HepG2 (cell line): ENCODE results near the gene GGT1. TPM values are rescaled to one million over a fixed set of nuclear protein-coding genes. Genes with fewer than 3 reads are reported as not detected.

Source experiments
- DNMT3B ChIP-seq: conservative IDR thresholded peaks from 2 replicates; pipeline ENCODE4 v1.6.1; 2016; ENCODE audit warnings: missing biosample characterization, control low read depth
- FOXA1 ChIP-seq, 2 experiments: fragments of 450-650 bp in 1 of 2; sonication (generic) in 1 of 2; formaldehyde crosslinking in 1 of 2; IDR thresholded peaks; 2 replicates each; pipeline versions ENCODE4 v1.4.0 to v1.6.1; 2016 to 2020; ENCODE audit warnings: missing genetic modification reagents in 1 of 2
- HNRNPLL ChIP-seq: fragments of 200-400 bp; formaldehyde crosslinking; IDR thresholded peaks from 2 replicates; pipeline ENCODE4 v1.6.1; 2017; ENCODE audit warnings: mild to moderate bottlenecking, low read depth, low read length; ENCODE audit not compliant: poor library complexity, severe bottlenecking
- LCORL ChIP-seq, 2 experiments: fragments of 450-650 bp in 1 of 2; sonication (generic) in 1 of 2; formaldehyde crosslinking in 1 of 2; IDR thresholded peaks; 2 replicates each; pipeline versions ENCODE4 v1.5.0 to v1.6.1; 2017 to 2020; ENCODE audit warnings: antibody characterized with exemption in 1 of 2, missing genetic modification reagents in 1 of 2
- NFE2L1 ChIP-seq: sonication (generic); formaldehyde crosslinking; IDR thresholded peaks from 2 replicates; pipeline ENCODE4 v1.4.0; 2020; ENCODE audit warnings: missing genetic modification reagents, mild to moderate bottlenecking, borderline replicate concordance
- NR3C1 ChIP-seq: sonication (generic); formaldehyde crosslinking; IDR thresholded peaks from 2 replicates; pipeline ENCODE4 v1.4.0; 2020; ENCODE audit warnings: missing genetic modification reagents
- PRPF4 ChIP-seq: fragments of 200-400 bp; formaldehyde crosslinking; IDR thresholded peaks from 2 replicates; pipeline ENCODE4 v1.6.1; 2016; ENCODE audit warnings: low read length, low read depth; ENCODE audit not compliant: poor library complexity, severe bottlenecking
- SNAPC2 ChIP-seq: sonication (generic); formaldehyde crosslinking; IDR thresholded peaks from 2 replicates; pipeline ENCODE4 v1.8.1; 2022; ENCODE audit warnings: mild to moderate bottlenecking, missing genetic modification reagents
- ZFP36 ChIP-seq: fragments of 150-350 bp; IDR thresholded peaks from 2 replicates; pipeline ENCODE4 v1.6.1; 2018; ENCODE audit warnings: borderline replicate concordance, low read length, low read depth; ENCODE audit not compliant: partially characterized antibody
- ZNF180 ChIP-seq: sonication (generic); formaldehyde crosslinking; IDR thresholded peaks from 2 replicates; pipeline ENCODE4 v1.4.0; 2020; ENCODE audit warnings: low read depth, missing genetic modification reagents, borderline replicate concordance
- ZNF24 ChIP-seq: fragments of 450-650 bp; IDR thresholded peaks from 2 replicates; pipeline ENCODE4 v1.6.1; 2017; ENCODE audit warnings: antibody characterized with exemption, mild to moderate bottlenecking
- ZNF329 ChIP-seq: sonication (generic); formaldehyde crosslinking; IDR thresholded peaks from 2 replicates; pipeline ENCODE4 v1.9.0; 2021; ENCODE audit warnings: low read depth, mild to moderate bottlenecking, missing genetic modification reagents
- ZNF343 ChIP-seq: sonication (generic); formaldehyde crosslinking; IDR thresholded peaks from 2 replicates; pipeline ENCODE4 v1.4.0; 2020; ENCODE audit warnings: mild to moderate bottlenecking, missing genetic modification reagents
- ZNF350 ChIP-seq: sonication (generic); formaldehyde crosslinking; IDR thresholded peaks from 2 replicates; pipeline ENCODE4 v1.4.0; 2020; ENCODE audit warnings: mild to moderate bottlenecking, low read depth, missing genetic modification reagents, borderline replicate concordance
- ZNF703 ChIP-seq: sonication (generic); formaldehyde crosslinking; IDR thresholded peaks from 2 replicates; pipeline ENCODE4 v1.5.1; 2020; ENCODE audit warnings: missing genetic modification reagents, mild to moderate bottlenecking, moderate library complexity, borderline replicate concordance
- ZNF878 ChIP-seq: sonication (generic); formaldehyde crosslinking; IDR thresholded peaks from 2 replicates; pipeline ENCODE4 v1.8.1; 2023; ENCODE audit warnings: mild to moderate bottlenecking, missing genetic modification reagents, moderate library complexity
- ZNF891 ChIP-seq: sonication (generic); formaldehyde crosslinking; IDR thresholded peaks from 2 replicates; pipeline ENCODE4 v1.5.0; 2020; ENCODE audit warnings: mild to moderate bottlenecking, missing genetic modification reagents
- ZSCAN25 ChIP-seq: sonication (generic); formaldehyde crosslinking; IDR thresholded peaks from 2 replicates; pipeline ENCODE4 v1.8.0; 2022; ENCODE audit warnings: mild to moderate bottlenecking, missing genetic modification reagents
- polyA plus RNA-seq, 8 experiments: library from polyadenylated mRNA; depleted of rRNA in 3 of 8; stranded (reverse) in 7 of 8; unstranded in 1 of 8; fragments of >200 nt; fragmentation: Illumina TruSeq in 4 of 8; extraction: Trizol in 4 of 8; gene quantifications; 2 replicates each; pipeline versions ENCODE4 v1.2.1 to v1.2.3, GENCODE V29; 2011 to 2016; ENCODE audit warnings: low read depth in 4 of 8, missing spikeins in 1 of 8, mixed read lengths in 1 of 8; ENCODE audit not compliant: insufficient read depth in 1 of 8
- total RNA-seq, 5 experiments: library from RNA; depleted of rRNA; stranded (reverse); fragments of >200 nt; fragmentation: Illumina TruSeq; extraction: Trizol; gene quantifications; 2 replicates each; pipeline ENCODE4 v1.2.3, GENCODE V29; 2016; ENCODE audit warnings: low read depth in 1 of 5
- TF ChIP-seq, protein P1 (sequence below): sonication (generic); formaldehyde crosslinking; IDR thresholded peaks from 2 replicates; pipeline ENCODE4 v1.4.0; 2020; ENCODE audit warnings: missing genetic modification reagents, borderline replicate concordance
- TF ChIP-seq, protein P2 (sequence below): sonication (generic); formaldehyde crosslinking; IDR thresholded peaks from 2 replicates; pipeline ENCODE4 v1.4.0; 2020; ENCODE audit warnings: missing genetic modification reagents
- TF ChIP-seq, protein P3 (sequence below): sonication (generic); formaldehyde crosslinking; IDR thresholded peaks from 2 replicates; pipeline ENCODE4 v1.4.0; 2020; ENCODE audit warnings: missing genetic modification reagents

Gene GGT1
- total and polyA plus RNA-seq, 2 of the 13 experiments (the other 11 are each of a cell fraction or from before 2014, with no cell fraction given): 29.9 to 103 TPM

DNA sequence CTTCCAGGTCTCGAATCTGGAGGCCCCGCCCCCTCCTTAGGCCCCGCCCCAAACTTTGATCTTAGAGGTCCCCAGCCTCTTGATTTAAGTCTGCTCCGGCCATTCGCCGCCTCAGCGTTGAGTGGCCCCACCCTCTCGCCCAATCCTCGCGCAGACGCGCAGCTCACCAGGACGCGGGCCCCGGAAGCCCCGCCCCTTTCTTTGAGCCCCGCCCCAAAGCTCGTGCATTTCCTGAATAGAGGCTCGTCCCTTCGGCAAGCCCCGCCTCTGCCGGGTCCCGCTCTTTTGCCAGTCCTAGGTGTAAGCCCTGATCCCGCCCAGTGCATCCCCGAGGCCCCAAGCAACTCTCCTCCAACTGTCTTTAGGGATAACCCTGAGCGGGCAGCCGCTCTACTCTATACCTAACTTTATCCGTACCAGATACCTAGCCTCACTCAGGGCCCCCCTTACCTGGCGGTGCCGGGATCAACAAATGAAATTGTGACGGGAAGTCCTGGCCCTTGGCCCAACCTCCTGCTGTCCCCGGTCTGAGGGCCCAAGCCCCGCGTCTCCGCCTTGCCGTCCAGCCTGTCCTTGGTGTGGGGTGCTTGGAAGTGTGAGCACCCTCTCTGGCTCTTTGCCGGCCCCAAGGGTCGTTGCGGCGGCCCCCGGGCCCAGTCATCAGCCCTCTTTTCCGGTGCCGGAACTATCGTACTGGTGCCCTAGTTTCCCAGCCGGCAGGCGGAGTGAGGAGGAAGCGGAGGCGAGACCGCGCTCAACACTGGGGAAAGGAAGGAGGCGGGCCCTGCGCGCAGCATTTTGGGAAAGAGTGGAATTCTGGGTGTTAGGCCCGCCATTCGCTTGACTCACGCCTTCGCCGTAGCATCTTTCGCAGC, 47.6 kb upstream of the GGT1 start, which contains the start of gene SNRPD3 (continued):
- TF ChIP-seq, protein P1, sequence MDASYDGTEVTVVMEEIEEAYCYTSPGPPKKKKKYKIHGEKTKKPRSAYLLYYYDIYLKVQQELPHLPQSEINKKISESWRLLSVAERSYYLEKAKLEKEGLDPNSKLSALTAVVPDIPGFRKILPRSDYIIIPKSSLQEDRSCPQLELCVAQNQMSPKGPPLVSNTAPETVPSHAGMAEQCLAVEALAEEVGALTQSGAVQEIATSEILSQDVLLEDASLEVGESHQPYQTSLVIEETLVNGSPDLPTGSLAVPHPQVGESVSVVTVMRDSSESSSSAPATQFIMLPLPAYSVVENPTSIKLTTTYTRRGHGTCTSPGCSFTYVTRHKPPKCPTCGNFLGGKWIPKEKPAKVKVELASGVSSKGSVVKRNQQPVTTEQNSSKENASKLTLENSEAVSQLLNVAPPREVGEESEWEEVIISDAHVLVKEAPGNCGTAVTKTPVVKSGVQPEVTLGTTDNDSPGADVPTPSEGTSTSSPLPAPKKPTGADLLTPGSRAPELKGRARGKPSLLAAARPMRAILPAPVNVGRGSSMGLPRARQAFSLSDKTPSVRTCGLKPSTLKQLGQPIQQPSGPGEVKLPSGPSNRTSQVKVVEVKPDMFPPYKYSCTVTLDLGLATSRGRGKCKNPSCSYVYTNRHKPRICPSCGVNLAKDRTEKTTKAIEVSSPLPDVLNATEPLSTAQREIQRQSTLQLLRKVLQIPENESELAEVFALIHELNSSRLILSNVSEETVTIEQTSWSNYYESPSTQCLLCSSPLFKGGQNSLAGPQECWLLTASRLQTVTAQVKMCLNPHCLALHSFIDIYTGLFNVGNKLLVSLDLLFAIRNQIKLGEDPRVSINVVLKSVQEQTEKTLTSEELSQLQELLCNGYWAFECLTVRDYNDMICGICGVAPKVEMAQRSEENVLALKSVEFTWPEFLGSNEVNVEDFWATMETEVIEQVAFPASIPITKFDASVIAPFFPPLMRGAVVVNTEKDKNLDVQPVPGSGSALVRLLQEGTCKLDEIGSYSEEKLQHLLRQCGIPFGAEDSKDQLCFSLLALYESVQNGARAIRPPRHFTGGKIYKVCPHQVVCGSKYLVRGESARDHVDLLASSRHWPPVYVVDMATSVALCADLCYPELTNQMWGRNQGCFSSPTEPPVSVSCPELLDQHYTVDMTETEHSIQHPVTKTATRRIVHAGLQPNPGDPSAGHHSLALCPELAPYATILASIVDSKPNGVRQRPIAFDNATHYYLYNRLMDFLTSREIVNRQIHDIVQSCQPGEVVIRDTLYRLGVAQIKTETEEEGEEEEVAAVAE (CRISPR knock-in tag): peak; percentile 78; the same call in 1 of the 2 replicates
- TF ChIP-seq LCORL (IDR thresholded peaks at IDR 0.05) (peak; percentile 56; the same call in 1 of the 2 replicates), LCORL (CRISPR knock-in tag; IDR thresholded peaks at IDR 0.05) (no peak; the same call in 1 of the 2 replicates), ZNF350 (CRISPR knock-in tag) (peak; percentile 89; the same call in 1 of the 2 replicates), ZNF891 (peak; percentile 89), SNAPC2 (CRISPR knock-in tag) (no peak), ZNF343 (0 out of 2 replicates have a peak, but pooled peaks have one; percentile 19), ZNF329 (CRISPR knock-in tag) (peak; percentile 90; the same call in 1 of the 2 replicates), NR3C1 (no peak), ZNF180 (CRISPR knock-in tag) (no peak), NFE2L1 (CRISPR knock-in tag) (no peak), ZNF878 (CRISPR knock-in tag) (no peak; the same call in 1 of the 2 replicates), ZFP36 (no peak), DNMT3B (CRISPR knock-in tag) (peak; percentile 78; the same call in 1 of the 2 replicates), ZSCAN25 (CRISPR knock-in tag) (peak; percentile 71), ZNF703 (CRISPR knock-in tag) (peak; percentile 73; the same call in 1 of the 2 replicates), HNRNPLL (peak; percentile 99), PRPF4 (no peak), ZNF24 (0 out of 2 replicates have a peak, but pooled peaks have one; percentile 9), FOXA1 (IDR thresholded peaks at IDR 0.05) (no peak), FOXA1 (CRISPR knock-in tag; IDR thresholded peaks at IDR 0.05) (peak; percentile 58; the same call in 1 of the 2 replicates)
- TF ChIP-seq, protein P2, sequence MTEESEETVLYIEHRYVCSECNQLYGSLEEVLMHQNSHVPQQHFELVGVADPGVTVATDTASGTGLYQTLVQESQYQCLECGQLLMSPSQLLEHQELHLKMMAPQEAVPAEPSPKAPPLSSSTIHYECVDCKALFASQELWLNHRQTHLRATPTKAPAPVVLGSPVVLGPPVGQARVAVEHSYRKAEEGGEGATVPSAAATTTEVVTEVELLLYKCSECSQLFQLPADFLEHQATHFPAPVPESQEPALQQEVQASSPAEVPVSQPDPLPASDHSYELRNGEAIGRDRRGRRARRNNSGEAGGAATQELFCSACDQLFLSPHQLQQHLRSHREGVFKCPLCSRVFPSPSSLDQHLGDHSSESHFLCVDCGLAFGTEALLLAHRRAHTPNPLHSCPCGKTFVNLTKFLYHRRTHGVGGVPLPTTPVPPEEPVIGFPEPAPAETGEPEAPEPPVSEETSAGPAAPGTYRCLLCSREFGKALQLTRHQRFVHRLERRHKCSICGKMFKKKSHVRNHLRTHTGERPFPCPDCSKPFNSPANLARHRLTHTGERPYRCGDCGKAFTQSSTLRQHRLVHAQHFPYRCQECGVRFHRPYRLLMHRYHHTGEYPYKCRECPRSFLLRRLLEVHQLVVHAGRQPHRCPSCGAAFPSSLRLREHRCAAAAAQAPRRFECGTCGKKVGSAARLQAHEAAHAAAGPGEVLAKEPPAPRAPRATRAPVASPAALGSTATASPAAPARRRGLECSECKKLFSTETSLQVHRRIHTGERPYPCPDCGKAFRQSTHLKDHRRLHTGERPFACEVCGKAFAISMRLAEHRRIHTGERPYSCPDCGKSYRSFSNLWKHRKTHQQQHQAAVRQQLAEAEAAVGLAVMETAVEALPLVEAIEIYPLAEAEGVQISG (CRISPR knock-in tag): peak; percentile 91
- TF ChIP-seq, protein P3, sequence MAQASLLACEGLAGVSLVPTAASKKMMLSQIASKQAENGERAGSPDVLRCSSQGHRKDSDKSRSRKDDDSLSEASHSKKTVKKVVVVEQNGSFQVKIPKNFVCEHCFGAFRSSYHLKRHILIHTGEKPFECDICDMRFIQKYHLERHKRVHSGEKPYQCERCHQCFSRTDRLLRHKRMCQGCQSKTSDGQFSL (CRISPR knock-in tag): no peak
